Measurements from ENCODE around the gene PLVAP. TPM values are rescaled to one million over a fixed set of nuclear protein-coding genes. Genes with fewer than 3 reads are reported as not detected.

The PLVAP gene
- total RNA-seq, 1 experiment from 2014 or later: 0.08 TPM

GRCh38 chr19:17391371-17392151 is 14.4 kb upstream of the PLVAP start:
- peak overlapping the region; percentile 44; the same call in 1 of the 2 replicates for H3K27ac ChIP-seq (ENCODE audit: low read length)
- peak overlapping the region; percentile 63 to 75 for H3K4me3 ChIP-seq (ENCODE audit: low read depth in 2 of 2, low read length in 2 of 2)
- no TSS peak for BruUV-seq (replicated peaks)
- H3K27me3 ChIP-seq (ENCODE audit: control insufficient read depth, insufficient read depth, low read length): no peaks in the 10 kb centered on the region
- H3K9me3 ChIP-seq (ENCODE audit: control insufficient read depth, insufficient read depth, low read depth, low read length): no peaks in the 10 kb centered on the region; the same call in 1 of the 2 replicates
- TF ChIP-seq, protein P1, sequence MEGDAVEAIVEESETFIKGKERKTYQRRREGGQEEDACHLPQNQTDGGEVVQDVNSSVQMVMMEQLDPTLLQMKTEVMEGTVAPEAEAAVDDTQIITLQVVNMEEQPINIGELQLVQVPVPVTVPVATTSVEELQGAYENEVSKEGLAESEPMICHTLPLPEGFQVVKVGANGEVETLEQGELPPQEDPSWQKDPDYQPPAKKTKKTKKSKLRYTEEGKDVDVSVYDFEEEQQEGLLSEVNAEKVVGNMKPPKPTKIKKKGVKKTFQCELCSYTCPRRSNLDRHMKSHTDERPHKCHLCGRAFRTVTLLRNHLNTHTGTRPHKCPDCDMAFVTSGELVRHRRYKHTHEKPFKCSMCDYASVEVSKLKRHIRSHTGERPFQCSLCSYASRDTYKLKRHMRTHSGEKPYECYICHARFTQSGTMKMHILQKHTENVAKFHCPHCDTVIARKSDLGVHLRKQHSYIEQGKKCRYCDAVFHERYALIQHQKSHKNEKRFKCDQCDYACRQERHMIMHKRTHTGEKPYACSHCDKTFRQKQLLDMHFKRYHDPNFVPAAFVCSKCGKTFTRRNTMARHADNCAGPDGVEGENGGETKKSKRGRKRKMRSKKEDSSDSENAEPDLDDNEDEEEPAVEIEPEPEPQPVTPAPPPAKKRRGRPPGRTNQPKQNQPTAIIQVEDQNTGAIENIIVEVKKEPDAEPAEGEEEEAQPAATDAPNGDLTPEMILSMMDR (IDR thresholded peaks at IDR 0.05): peak; percentile 62
- TF ChIP-seq, protein P2, sequence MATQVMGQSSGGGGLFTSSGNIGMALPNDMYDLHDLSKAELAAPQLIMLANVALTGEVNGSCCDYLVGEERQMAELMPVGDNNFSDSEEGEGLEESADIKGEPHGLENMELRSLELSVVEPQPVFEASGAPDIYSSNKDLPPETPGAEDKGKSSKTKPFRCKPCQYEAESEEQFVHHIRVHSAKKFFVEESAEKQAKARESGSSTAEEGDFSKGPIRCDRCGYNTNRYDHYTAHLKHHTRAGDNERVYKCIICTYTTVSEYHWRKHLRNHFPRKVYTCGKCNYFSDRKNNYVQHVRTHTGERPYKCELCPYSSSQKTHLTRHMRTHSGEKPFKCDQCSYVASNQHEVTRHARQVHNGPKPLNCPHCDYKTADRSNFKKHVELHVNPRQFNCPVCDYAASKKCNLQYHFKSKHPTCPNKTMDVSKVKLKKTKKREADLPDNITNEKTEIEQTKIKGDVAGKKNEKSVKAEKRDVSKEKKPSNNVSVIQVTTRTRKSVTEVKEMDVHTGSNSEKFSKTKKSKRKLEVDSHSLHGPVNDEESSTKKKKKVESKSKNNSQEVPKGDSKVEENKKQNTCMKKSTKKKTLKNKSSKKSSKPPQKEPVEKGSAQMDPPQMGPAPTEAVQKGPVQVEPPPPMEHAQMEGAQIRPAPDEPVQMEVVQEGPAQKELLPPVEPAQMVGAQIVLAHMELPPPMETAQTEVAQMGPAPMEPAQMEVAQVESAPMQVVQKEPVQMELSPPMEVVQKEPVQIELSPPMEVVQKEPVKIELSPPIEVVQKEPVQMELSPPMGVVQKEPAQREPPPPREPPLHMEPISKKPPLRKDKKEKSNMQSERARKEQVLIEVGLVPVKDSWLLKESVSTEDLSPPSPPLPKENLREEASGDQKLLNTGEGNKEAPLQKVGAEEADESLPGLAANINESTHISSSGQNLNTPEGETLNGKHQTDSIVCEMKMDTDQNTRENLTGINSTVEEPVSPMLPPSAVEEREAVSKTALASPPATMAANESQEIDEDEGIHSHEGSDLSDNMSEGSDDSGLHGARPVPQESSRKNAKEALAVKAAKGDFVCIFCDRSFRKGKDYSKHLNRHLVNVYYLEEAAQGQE (IDR thresholded peaks at IDR 0.05; ENCODE audit: insufficient read depth in 1 of 2, low read depth in 2 of 2, low read length in 1 of 2): no peak
- H3K36me3 ChIP-seq (ENCODE audit: control insufficient read depth, insufficient read depth, low read length): no peaks in the 10 kb centered on the region
- ATAC-seq (no peak), DNase-seq (ENCODE audit: low read depth, low spot score) (no peak)
- intact Hi-C loops (cut with micrococcal nuclease; ENCODE audit: unreplicated experiment) (loop anchor here (10.0 kb wide), 1 partner anchor 73 kb away; the partner anchor contains the start of gene NXNL1), in situ Hi-C loops (cut with HindIII; ENCODE audit: low pct_unique_long_range_greater_than_20kb, low sequenced_read_pairs) (no loop called here)
- H3K4me1 ChIP-seq (ENCODE audit: control insufficient read depth, insufficient read depth, low read length): peaks cover 5% of the 10 kb centered on the region
- ChIA-PET CTCF (interaction anchor here (0.6 to 2.1 kb wide), 3 partner anchors 41 to 99 kb away, joined by 3 to 10 read pairs (median 3); no protein-coding TSS in a partner anchor), POLR2A (no interaction called here)

DNA sequence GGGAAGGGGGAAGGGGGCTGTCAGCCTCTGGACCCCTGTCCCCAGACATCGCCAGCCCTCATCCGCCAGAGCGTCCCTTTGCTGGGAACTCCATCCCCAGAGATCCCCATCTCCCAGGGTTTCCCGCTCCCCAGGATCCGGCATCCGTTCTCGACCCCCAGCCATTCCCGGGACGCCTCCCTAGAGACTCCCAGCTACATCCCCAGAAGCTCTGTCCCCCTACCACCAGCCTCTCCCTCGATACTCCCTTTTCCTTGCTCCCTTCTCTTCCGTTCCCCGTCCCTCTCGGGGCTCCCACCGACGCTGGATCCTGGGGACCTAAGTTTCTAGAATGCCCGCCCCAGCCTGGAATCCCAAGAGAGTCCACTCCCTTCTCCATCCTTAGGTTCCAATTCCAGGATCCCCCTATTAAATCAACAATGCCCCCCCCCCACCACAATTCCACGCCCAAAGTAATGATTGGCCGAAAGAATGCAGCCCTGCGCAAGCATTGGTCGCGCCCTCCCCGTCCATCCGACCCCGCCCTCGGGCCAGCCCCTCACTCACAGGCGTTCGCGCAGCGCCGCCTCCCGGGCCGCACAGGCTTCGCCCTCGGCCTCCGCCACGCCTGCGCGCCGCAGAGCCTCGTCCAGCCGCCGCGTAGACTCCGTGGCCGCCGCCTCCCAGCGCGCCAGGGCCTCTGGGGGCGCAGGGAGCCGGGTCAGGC is 13.7 kb upstream of the PLVAP start:
- CTCF ChIA-PET: interaction anchor here (0.6 to 2.1 kb wide), 3 partner anchors 40 to 98 kb away, joined by 3 to 10 read pairs (median 3); no protein-coding TSS in a partner anchor
- no peak for DNase-seq (ENCODE audit: low read depth, low spot score)
- Histone ChIP-seq H3K27ac (ENCODE audit: low read length) (no peak overlapping the region), H3K27me3 (ENCODE audit: control insufficient read depth, insufficient read depth, low read length) (no peaks in the 10 kb centered on the region), H3K4me1 (ENCODE audit: control insufficient read depth, insufficient read depth, low read length) (peaks cover 5% of the 10 kb centered on the region), H3K4me3 (ENCODE audit: low read depth in 2 of 2, low read length in 2 of 2) (peak overlapping the region; percentile 63 to 75), H3K9me3 (ENCODE audit: control insufficient read depth, insufficient read depth, low read depth, low read length) (no peaks in the 10 kb centered on the region; the same call in 1 of the 2 replicates), H3K36me3 (ENCODE audit: control insufficient read depth, insufficient read depth, low read length) (no peaks in the 10 kb centered on the region)
- POLR2A ChIA-PET: no interaction called here
- TF ChIP-seq POLR2AphosphoS5 (IDR thresholded peaks at IDR 0.05; ENCODE audit: low read depth, low read length): no peak
- TF ChIP-seq, protein P2 (IDR thresholded peaks at IDR 0.05; ENCODE audit: insufficient read depth in 1 of 2, low read depth in 2 of 2, low read length in 1 of 2): no peak
- TF ChIP-seq, protein P1 (IDR thresholded peaks at IDR 0.05): peak; percentile 86
- in situ Hi-C loops (cut with HindIII; ENCODE audit: low pct_unique_long_range_greater_than_20kb, low sequenced_read_pairs) (no loop called here), intact Hi-C loops (cut with micrococcal nuclease; ENCODE audit: unreplicated experiment) (loop anchor here (10.0 kb wide), 1 partner anchor 74 kb away; the partner anchor contains the start of gene NXNL1)
- peak; percentile 99 for ATAC-seq
- BruUV-seq (replicated peaks): no TSS peak
